Stimulated activated CD8-positive, alpha-beta memory T cell treated with anti-CD3 and anti-CD28 coated beads, Interleukin-4, amount 100 ng/mL, for 48 hours (primary cell): ENCODE results near the gene OSMR.
A peak's percentile ranks its signal among the peaks of the same experiment; 100 is the strongest.

Experiments
- DNase-seq: peaks from one replicate; pipeline ENCODE4 v3.0.0-alpha.2; 2020

Gene OSMR

DNA sequence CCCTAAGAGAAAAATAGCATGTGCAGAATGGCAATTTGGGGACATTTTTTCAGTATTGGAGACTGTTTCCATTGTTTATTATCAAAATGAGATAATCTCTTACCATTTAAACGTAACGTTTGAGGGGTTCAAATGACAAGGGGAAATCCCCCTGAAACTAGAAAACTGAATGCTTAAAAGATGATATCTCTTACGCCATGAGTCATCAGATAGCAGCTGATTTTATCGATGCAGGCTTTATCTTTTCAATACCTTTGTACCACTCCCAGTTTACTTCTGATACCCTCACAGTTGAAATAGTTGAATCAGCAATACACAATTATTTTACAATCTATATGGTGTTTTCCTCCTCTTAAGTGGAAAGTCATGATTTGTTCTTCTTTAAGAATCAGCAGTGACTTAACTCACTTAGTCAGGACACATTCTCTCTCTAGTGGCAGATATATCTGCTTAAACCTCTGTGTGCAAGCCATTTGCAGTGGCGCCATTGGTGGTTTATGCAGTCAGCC lies 29.2 kb downstream of the OSMR start:
- DNase-seq = no peak

DNA sequence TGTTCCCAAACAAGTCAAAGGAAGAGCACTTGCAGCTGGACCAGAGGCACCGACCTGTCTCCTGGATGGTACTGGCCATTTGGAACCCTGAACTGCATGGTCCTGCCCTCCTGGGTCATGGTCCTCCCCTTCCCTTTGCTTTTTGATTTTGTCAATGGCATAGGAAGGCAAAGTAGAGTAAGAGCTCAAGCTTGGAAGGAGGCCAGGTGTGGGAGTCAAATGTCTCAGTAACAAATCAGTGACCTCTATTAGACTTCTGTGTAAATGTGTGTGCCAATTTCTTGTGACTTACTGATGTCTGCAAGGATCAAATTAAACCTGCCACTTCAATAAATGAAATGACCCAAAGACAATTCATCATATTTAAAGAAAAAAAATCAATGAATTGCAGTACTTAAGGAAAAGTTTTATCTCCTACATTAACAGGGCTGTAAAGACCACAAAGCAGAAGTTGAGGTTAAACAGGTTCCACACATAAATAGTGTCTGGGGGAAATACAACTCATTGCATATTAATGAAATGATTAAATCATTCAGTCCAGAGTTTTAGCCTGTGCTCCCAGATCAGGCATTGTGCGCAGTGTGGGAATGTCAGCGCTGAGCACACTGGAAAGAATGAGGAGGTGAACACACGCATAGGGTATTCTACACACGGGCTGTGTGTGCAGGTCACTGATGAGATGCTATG lies 32.7 kb downstream of the OSMR start:
- DNase-seq = no peak

DNA sequence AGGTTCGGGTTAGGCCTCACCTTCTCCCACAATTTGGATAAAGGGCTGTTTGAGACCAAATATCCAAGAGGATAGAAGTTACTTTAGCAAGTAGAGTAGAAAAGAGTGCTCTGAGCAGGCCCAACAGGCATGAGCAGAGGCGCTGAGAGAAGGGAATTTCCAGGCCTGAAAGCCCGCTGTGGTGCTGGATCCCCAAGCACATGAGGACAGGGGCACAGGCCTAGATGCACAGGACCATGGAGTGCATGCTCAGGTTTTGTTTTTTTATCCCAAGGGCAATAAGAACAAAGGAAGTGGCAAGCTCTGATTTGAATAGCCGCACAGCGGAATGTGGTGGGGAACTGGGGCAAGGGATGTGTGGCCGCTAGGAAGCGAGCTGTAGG lies 33.3 kb downstream of the OSMR start:
- no peak for DNase-seq

DNA sequence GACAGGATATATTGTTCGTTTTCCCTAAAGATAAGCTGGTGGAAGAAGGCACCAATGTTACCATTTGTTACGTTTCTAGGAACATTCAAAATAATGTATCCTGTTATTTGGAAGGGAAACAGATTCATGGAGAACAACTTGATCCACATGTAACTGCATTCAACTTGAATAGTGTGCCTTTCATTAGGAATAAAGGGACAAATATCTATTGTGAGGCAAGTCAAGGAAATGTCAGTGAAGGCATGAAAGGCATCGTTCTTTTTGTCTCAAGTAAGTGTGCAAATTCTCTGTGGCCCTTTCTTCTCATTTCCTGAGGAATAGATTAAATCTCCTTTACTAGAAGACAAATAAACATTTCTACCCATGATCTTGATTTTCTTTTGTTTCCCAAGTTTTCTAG lies 38.0 kb downstream of the OSMR start:
- DNase-seq = no peak

DNA sequence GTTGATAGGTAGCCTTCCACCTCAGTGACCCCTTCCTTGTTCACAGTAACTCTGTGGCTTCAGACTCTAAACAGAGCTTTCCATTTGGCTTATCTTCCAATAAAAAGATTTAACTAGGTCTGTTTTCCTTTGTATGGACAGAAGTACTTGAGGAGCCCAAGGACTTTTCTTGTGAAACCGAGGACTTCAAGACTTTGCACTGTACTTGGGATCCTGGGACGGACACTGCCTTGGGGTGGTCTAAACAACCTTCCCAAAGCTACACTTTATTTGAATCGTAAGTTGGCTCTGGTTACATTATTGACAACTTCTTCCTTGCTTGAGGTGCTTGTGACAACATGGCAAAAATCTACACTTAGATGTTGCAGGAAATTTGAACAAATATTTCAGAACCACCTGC lies 39.4 kb downstream of the OSMR start:
- no peak for DNase-seq

DNA sequence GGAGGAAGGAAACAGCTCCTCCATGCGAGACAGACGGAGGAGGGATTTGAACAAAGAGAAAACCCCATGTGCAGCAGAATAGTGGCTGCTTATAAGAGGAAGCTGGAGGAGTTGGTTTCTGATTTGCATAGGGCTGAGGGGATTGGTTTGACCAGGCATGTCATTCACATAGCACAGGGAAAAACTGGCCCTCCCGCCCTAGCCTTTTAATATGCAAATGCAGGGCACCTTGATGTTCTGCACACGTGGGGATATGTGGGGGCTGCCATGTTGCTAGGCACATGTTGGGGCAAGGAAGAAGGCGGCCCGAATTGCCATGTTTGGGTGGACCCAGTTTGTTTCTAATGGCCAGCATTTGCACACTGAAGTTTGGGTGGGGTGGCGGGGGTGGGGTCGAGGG lies 42.2 kb downstream of the OSMR start:
- DNase-seq = no peak

DNA sequence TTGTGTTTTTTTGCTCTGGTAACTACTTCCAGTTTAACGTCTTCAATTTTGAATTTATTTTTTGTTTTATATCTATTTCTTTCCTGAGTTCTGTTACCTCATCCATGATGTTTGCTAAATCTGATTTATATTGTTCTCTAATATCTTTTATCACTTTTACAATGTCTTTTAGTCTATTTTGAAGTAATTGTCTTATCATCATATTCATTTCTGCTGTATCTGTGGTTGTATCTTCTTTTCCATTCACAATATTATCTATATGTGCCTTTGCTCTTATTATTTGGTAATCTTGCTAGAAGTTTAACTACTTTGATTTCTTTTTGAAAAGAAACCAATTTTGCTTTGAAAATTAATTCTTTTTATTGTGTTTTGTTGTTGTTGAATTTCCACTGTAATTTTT lies 43.6 kb downstream of the OSMR start:
- DNase-seq = no peak

DNA sequence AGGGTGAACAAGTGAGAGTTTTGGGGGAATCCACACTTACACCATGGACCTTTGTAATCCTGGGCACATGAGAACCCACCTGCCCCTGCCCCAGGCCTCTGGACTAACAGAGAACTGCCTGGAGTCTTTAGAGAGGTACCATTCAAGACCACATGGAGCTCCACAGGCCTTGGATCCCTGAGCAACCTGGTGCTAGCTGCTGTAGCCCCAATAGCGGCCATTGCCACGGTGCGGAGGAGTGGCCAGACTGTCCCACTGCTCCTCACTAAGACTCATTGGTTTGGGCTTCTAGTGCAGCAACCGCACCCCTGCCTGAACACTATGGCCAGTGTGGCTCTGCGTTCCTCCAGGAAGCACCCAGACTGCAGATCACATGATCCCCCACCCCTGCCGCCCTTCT lies 45.8 kb downstream of the OSMR start:
- DNase-seq = no peak

DNA sequence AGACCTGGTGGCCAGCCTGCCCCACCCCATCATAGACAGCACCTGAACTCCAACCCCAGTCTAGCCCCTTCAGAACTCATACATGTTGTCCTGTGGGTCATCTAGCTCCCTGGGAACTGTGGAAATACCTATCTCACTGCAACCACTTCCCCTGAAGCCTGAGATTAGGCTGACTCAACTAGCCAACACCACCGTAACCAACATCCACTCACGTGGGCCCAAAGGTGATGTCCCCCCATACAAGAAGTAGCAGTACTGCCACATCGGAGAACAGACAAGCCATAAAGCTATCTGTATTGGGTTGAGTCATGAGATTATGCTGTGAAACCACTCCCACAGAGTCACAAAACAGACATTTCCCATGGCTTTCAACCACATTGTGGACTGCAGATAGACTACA lies 46.6 kb downstream of the OSMR start:
- DNase-seq = no peak

DNA sequence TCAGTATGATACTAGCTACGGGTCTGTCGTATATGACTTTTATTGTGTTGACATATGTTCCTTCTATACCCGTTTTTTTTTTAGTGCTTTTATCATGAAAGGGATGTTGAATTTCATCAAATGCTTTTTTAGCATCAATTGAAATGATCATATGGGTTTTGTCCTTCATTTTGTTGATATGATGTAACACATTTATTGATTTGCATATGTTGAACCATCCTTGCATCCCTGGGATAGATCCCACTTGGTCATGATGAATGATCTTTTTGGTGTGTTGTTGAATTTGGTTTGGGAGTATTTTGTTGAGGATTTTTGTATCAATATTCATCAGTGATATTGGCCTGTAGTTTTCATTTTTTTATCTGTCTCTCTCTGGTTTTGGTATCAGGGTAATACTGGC lies 50.9 kb downstream of the OSMR start:
- DNase-seq = no peak

DNA sequence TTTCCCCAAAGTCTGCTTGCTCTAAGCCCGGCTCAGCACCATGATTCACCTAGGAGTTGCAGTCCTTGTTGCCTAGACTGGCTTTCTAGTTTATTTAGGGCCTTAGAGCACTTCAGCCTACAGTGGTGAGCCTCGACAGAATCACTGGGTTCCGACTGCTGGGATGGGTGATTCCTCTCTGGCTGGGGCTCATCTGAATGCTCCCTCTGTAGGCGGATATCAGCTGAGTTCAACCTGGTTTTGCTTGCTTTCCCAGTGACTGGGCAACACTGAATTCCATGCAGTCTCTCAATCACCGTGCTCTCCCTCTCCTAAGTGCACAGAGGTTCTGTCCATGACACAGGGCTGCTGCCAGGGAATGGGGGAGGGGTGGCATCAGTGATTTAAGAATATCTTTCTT lies 54.1 kb downstream of the OSMR start:
- DNase-seq = no peak

DNA sequence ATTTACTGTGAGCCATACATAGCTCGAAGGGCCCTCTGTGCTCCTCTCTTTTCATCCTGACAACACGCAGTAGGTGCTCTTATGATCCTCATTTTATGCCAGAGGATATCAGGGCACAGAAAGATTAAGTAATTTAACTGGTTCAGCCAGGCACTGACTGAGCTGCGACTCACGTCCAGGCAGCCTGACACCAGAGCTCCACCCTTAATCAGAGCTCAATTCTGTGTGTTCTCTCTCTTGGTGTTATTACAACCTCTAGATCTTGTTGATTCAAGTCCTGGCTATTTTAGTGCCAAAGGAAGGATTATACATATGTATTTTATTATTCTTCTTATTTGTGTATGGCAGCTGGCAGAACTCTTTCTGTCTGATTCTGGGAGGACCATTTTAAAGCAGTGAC lies 59.7 kb downstream of the OSMR start:
- no peak for DNase-seq

DNA sequence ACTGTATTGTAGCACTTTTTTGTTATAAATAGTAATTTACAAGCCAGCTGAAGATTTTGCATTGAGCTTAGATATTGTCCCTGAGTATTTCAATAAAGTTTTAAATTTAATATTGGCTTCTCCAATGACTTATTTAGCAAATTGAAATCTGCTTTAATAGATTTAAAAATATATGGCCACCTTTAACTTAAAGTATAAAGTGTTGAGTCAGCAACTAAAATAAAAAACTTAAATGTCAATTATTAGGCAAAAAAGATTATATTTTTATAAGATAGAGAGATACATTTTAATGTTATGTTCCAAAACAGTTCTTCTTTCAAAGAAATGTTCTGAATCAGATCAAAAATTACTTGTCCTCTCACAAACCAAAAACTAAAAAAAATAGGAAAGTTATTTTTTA lies 60.7 kb downstream of the OSMR start:
- DNase-seq = no peak

DNA sequence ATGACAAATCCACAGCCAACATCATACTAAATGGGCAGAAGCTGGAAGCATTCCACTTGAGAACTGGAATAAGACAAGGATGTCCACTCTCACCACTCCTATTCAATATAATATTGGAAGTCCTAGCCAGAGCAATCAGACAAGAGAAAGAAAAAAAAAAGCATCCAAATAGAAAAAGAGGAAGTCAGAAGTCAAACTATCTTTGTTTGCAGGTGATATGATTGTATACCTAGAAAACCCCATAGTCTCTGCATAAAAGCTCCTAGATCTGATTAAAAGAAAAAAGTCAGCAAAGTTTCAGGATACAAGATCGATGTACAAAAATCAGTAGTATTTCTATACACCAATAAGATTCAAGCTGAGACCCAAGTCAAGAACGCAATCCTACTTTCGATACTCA lies 66.1 kb downstream of the OSMR start:
- no peak for DNase-seq

DNA sequence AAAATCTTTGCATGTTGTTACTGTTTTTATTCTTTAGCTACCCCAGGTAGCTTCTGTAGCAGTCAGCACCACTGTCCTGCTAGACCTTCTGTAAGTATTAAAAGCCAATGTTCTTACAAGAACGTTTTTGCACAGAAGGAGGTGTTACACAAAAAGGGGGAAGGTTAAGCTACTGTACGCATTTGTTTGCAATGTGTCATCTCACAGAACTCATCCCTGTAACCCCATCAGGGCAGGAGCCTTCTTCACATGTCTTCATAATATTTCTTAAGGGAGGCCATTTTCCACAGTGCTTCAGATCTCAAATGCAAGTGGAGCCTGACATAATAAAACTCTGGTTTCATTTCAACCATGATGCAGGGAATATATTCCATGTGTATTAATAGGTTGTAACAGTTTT lies 67.9 kb downstream of the OSMR start:
- DNase-seq = no peak

DNA sequence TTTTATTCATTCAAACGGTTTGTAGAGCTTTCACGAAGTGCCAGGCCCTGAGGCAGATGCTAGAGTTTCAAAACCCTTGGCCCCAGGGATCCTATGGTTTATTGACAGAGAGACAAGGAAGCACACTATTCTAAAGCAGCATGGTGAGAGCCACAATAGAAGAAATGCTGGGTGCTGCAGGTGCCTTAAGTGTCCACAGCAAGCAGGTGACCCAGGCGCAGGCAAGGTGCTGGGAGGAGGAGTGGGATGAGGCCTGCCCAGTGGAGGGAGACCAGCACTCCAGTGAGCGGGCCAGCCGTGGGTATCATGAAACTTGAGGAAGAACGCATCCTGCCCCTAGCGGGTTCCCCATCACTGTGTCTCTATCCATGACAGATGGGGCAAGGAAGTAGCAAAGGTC lies 71.0 kb downstream of the OSMR start:
- no peak for DNase-seq

DNA sequence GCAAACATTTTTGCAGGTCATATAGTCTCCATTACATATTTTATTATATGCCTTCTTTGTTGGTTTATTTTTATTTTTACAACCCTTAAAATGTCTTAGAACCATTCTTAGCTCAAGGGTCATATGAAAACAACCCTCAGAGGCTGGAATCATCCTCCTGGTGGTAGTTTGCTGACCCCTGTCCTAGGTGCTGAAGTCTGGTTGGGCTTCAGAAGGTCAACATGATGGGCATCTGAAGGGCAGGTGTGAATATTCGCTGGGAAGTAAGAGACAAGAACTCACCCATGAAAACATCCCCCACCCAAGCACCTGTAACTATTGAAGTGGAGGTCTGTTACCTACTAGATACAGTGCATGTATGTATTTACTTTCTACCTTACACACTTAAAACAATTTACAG lies 75.4 kb downstream of the OSMR start:
- DNase-seq = no peak

DNA sequence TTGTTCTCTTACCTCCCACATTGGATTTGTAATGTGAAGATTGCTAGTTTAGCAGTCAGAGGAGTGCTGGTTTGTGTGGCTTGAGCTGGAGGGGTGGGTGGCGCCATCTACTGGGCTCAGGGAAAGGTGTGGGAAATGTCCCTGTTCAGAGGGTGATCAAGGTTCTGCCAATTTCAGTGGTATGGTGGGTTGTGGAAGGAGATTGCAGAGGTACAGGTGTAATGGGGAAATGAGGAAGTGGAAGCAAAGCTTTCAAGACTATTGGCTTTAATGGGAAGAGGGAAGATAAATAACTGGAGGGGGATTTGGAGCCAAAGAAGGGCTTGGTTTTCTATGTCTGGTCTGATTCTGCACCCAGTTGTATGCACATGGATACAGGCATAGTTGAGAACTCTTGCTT lies 76.4 kb downstream of the OSMR start:
- peak; percentile 62 for DNase-seq

DNA sequence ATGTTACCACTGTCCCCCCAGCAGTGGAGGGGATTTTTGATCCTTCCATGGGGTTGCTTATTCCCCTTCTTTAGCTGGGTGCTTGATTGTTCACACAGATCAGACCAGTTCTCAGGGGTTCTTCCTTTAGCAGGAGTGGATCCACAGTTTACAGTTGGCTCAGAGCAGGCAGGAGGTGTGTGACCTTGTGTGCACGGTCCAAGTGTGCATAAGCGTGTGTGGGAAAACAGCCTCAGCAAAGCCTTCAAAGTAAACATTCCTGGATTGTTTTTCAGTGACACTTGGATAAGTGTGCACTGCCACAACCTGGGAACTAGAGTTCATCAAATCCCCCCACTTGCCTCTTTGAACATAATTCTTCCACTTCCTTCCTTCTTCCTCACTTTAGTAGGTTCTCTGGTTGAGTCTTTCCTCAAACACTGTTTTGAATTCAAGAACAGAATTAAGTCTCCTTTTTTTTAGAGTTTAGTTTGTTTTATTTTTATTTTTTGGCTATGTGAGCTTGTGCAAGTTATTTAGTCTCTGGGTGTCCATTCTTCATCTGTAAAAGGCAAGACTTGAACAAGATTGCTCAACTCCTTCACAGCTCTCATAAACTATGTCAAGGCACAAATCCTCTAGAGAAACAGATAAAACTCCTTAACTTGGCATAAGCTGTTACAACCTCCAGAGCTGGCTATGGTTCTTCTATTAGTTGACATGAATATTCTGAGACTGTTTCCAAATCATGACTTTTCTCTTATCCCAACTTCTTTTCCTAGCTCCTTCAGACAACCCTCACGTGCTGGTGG lies 78.0 kb downstream of the OSMR start:
- DNase-seq = no peak

DNA sequence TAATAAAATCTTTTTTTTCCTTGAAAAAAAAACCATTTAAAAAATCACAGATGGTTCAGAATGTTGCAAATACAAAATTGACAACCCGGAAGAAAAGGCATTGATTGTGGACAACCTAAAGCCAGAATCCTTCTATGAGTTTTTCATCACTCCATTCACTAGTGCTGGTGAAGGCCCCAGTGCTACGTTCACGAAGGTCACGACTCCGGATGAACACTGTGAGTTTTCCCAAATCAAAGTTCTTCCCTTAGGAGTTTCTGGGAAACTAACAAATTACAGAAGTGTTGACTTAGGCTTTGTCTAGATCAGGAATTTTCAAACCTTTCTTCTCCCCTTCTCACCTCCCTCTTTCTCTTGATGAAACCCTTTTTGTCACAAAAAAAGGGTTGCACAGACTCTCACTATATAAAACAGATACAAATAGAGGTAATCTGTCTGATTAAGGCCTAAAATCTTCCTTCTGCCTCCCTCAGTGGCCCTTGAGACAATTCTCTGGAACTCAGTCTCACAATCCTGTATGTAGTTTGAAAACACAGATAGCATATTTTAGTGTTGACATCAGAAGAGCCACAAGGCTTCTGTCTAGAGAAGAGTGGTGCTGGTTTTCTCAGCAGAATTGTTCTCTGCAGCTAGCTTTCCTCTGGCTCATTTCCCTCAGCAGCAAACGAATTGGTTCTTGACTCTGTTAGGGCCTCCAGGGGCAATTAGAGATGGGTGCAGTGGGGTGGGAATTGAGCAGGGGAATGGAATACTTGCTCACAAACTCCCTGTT lies 79.5 kb downstream of the OSMR start:
- DNase-seq = no peak

DNA sequence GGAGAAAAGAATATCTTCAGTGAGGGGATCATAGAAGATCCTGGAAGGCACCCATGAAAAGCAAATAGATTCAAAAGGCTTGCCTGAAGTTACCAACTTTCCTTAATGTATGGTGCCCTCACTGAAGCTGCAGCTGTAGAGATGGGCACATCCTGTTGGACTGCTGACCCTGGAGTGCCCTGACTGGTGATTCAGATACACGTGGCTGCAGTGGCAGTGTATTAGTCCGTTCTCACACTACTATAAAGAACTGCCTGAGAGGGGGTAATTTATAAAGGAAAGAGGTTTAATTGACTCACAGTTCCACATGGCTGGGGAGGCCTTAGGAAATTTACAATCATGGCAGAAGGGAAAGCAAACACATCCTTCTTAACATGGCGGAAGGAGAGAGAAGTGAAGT lies 80.3 kb downstream of the OSMR start:
- no peak for DNase-seq

DNA sequence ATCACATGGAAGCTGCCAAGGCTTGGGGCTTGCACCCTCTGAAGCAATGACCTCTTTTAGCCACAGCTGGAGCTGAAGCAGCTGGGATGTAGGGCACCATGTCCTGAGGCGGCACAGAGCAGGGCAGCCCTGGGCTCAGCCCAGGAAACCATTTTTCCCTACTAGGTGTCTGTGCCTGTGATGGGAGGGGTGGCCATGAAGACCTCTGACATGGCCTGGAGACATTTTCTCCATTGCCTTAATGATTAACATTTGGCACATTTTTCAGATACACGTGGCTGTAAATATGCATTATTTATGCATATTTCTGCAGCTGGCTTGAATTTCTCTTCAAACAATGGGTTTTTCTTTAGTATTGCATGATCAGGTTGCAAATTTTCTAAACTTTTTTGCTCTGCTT lies 81.7 kb downstream of the OSMR start:
- no peak for DNase-seq

DNA sequence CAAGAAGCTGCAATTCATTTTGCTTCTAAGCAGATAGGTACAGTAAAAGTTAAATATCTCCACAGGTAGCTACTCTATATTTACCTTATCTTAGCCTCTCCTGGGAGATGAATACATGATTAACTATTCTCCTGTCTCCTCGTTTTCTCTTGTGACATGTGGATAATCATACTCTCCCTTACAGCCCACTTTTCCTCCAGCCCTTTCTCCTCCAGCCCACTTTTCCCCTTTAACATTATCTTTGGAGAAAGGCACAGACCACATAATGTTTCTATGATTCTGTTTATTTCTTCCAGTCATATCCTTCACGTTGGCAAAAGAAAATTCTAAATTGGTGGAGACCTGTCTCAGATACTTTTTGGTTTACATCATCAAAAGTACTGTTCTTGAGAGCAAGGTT lies 84.0 kb downstream of the OSMR start:
- DNase-seq = no peak

DNA sequence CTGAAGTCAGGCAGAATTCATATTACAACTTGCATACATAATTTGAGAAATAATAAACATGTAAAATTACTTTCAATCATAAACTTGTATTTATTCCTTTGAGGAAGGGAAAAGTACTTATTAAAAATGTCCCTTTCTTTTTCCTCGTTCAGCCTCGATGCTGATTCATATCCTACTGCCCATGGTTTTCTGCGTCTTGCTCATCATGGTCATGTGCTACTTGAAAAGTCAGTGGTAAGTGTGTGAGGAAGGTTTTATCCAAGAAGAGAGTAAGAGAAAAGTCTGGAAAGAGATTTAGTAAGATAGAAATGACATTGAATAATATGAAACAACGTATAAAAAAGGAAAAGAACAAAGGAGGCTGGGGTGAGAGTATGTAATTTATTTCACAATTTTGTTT lies 85.9 kb downstream of the OSMR start:
- DNase-seq = no peak
